ENCODE measurements around the gene KCND1. TPM values are rescaled to one million over a fixed set of nuclear protein-coding genes. Genes with fewer than 3 reads are reported as not detected.
A peak's percentile ranks its signal among the peaks of the same experiment; 100 is the strongest.

Gene KCND1
- total RNA-seq, 4 donors from 2014 or later, result 0.78 to 2.7 (median 1.7) TPM

- Histone ChIP-seq H3K4me3 (no peak overlapping the region), H3K36me3 (no peaks in the 10 kb centered on the region), H3K9me3 (no peaks in the 10 kb centered on the region), H3K4me1 (peaks cover 0 to 9% (median 0%) of the 10 kb centered on the region in 3 donors), H3K27ac (no peak overlapping the region), H3K27me3 (no peaks in the 10 kb centered on the region)
- no peak for TF ChIP-seq POLR2AphosphoS5 (IDR thresholded peaks at IDR 0.05)
- no peak for TF ChIP-seq POLR2A (IDR thresholded peaks at IDR 0.05)
- TF ChIP-seq EP300 (IDR thresholded peaks at IDR 0.05), result no peak
- no peak for TF ChIP-seq CTCF (IDR thresholded peaks at IDR 0.05)
- WGBS, 2 donors (ENCODE audit: low coverage in 1 of 2), result 64 to 91% methylated on average over 3 to 4 of the region's 15 CpGs
- no peak for ATAC-seq
Observed at GRCh38 chrX:48966796-48967579, 4.7 kb downstream of the KCND1 start.

GRCh38 chrX:48965959-48966358 is 5.7 kb downstream of the KCND1 start:
- no peak for TF ChIP-seq POLR2AphosphoS5 (IDR thresholded peaks at IDR 0.05)
- no peak for TF ChIP-seq CTCF (IDR thresholded peaks at IDR 0.05)
- TF ChIP-seq EP300 (IDR thresholded peaks at IDR 0.05), result no peak
- no peak for TF ChIP-seq POLR2A (IDR thresholded peaks at IDR 0.05)
- H3K27ac ChIP-seq, result no peak overlapping the region
- no peak overlapping the region for H3K4me3 ChIP-seq
- H3K27me3 ChIP-seq, result no peaks in the 10 kb centered on the region
- H3K9me3 ChIP-seq, result no peaks in the 10 kb centered on the region
- 85 to 100% methylated on average over 1 to 4 of the region's 14 CpGs for WGBS, 2 donors (ENCODE audit: low coverage in 1 of 2)
- no peak for ATAC-seq
- no peaks in the 10 kb centered on the region for H3K4me1 ChIP-seq
- no peaks in the 10 kb centered on the region for H3K36me3 ChIP-seq

GRCh38 chrX:48961585-48962091 is 10.0 kb downstream of the KCND1 start:
- 47% methylated on average over 2 of the region's 5 CpGs; no CpG with 5 or more reads in 1 of the 2 donors for WGBS, 2 donors (ENCODE audit: low coverage in 1 of 2)
- Histone ChIP-seq H3K27me3 (no peaks in the 10 kb centered on the region), H3K9me3 (no peaks in the 10 kb centered on the region), H3K4me3 (no peak overlapping the region), H3K4me1 (peaks cover 0 to 10% (median 0%) of the 10 kb centered on the region in 3 donors), H3K36me3 (no peaks in the 10 kb centered on the region), H3K27ac (peak overlapping the region in 1 of 4 donors; percentile 91)
- TF ChIP-seq CTCF (IDR thresholded peaks at IDR 0.05), result no peak
- no peak for TF ChIP-seq POLR2A (IDR thresholded peaks at IDR 0.05)
- no peak for TF ChIP-seq EP300 (IDR thresholded peaks at IDR 0.05)
- TF ChIP-seq POLR2AphosphoS5 (IDR thresholded peaks at IDR 0.05), result no peak
- no peak for ATAC-seq

GRCh38 chrX:48960291-48960690 is 11.4 kb downstream of the KCND1 start:
- TF ChIP-seq POLR2AphosphoS5 (IDR thresholded peaks at IDR 0.05) (peak; percentile 24), CTCF (IDR thresholded peaks at IDR 0.05) (no peak)
- Histone ChIP-seq H3K27me3 (no peaks in the 10 kb centered on the region), H3K36me3 (peaks cover 0 to 4% of the 10 kb centered on the region in 2 donors), H3K4me3 (no peak overlapping the region), H3K27ac (peak overlapping the region; percentile 87 to 100 (median 92)), H3K4me1 (peaks cover 0 to 24% (median 5%) of the 10 kb centered on the region in 3 donors), H3K9me3 (no peaks in the 10 kb centered on the region)
- ATAC-seq, result no peak
- whole genome bisulfite sequencing, 2 donors (ENCODE audit: low coverage in 1 of 2), result 87 to 92% methylated on average over 2 of the region's 2 CpGs

- no peaks in the 10 kb centered on the region for H3K27me3 ChIP-seq
- ATAC-seq, result peak; percentile 4
- TF ChIP-seq CTCF (IDR thresholded peaks at IDR 0.05) (no peak), POLR2AphosphoS5 (IDR thresholded peaks at IDR 0.05) (no peak), EP300 (IDR thresholded peaks at IDR 0.05) (no peak), POLR2A (IDR thresholded peaks at IDR 0.05) (no peak)
- H3K36me3 ChIP-seq, result peaks cover 0 to 5% of the 10 kb centered on the region in 2 donors
- peaks cover 4 to 40% (median 5%) of the 10 kb centered on the region in 3 donors for H3K4me1 ChIP-seq
- H3K4me3 ChIP-seq, result peak overlapping the region; percentile 69 to 73
- 0 to 38% methylated on average over 5 to 9 of the region's 21 CpGs for WGBS, 2 donors (ENCODE audit: low coverage in 1 of 2)
- peak overlapping the region; percentile 87 to 100 (median 92) for H3K27ac ChIP-seq
- H3K9me3 ChIP-seq, result no peaks in the 10 kb centered on the region
Observed at GRCh38 chrX:48958635-48959094, 13.0 kb downstream of the KCND1 start.

Data from gastroesophageal sphincter (tissue), 4 donors.